HepG2 (cell line): ENCODE measurements around the gene BAIAP3. TPM values are rescaled to one million over a fixed set of nuclear protein-coding genes. Genes with fewer than 3 reads are reported as not detected.

Source experiments
- ARNTL ChIP-seq: sonication (generic); formaldehyde crosslinking; IDR thresholded peaks from 2 replicates; pipeline ENCODE4 v1.4.0; 2020; ENCODE audit warnings: mild to moderate bottlenecking, missing genetic modification reagents
- BCL6 ChIP-seq: IDR thresholded peaks from 2 replicates; pipeline ENCODE4 v1.6.1; 2016; ENCODE audit warnings: missing genetic modification reagents, missing compliant biosample characterization
- CCAR2 ChIP-seq: fragments of 200-400 bp; formaldehyde crosslinking; optimal IDR thresholded peaks from 2 replicates; pipeline ENCODE3; 2018; ENCODE audit warnings: low read depth, mild to moderate bottlenecking, low read length, moderate library complexity
- CENPX ChIP-seq: sonication (generic); formaldehyde crosslinking; IDR thresholded peaks from 2 replicates; pipeline ENCODE4 v1.9.0; 2021; ENCODE audit warnings: mild to moderate bottlenecking, missing genetic modification reagents, moderate library complexity
- E2F1 ChIP-seq: sonication (generic); formaldehyde crosslinking; IDR thresholded peaks from 2 replicates; pipeline ENCODE4 v1.5.0; 2020; ENCODE audit warnings: missing genetic modification reagents
- ERF ChIP-seq: IDR thresholded peaks from 2 replicates; pipeline ENCODE4 v1.6.1; 2018; ENCODE audit warnings: missing biosample characterization, missing genetic modification reagents
- HOXA9 ChIP-seq: sonication (generic); formaldehyde crosslinking; IDR thresholded peaks from 2 replicates; pipeline ENCODE4 v1.8.1; 2022; ENCODE audit warnings: missing genetic modification reagents, mild to moderate bottlenecking, moderate library complexity, borderline replicate concordance
- IRX3 ChIP-seq: sonication (generic); formaldehyde crosslinking; IDR thresholded peaks from 2 replicates; pipeline ENCODE4 v1.8.1; 2023; ENCODE audit warnings: mild to moderate bottlenecking, low read depth, missing genetic modification reagents, borderline replicate concordance
- MEIS2 ChIP-seq: sonication (generic); formaldehyde crosslinking; IDR thresholded peaks from 2 replicates; pipeline ENCODE4 v1.9.0; 2021; ENCODE audit warnings: mild to moderate bottlenecking, missing genetic modification reagents
- NRL ChIP-seq: sonication (generic); formaldehyde crosslinking; IDR thresholded peaks from 2 replicates; pipeline ENCODE4 v1.5.0; 2020; ENCODE audit warnings: missing genetic modification reagents, mild to moderate bottlenecking, moderate library complexity, borderline replicate concordance
- POLR2AphosphoS2 ChIP-seq: IDR thresholded peaks from 2 replicates; pipeline ENCODE4 v1.6.1; 2011; ENCODE audit warnings: low read depth, low read length, improper control_type of control experiment
- TBL1XR1 ChIP-seq: fragments of 150-350 bp; IDR thresholded peaks from 2 replicates; pipeline ENCODE4 v1.6.1; 2014; ENCODE audit warnings: borderline replicate concordance, low read length; ENCODE audit not compliant: partially characterized antibody
- THAP11 ChIP-seq: IDR thresholded peaks from 2 replicates; pipeline ENCODE4 v1.6.1; 2016; ENCODE audit warnings: missing biosample characterization, missing genetic modification reagents
- TOE1 ChIP-seq: sonication (generic); formaldehyde crosslinking; IDR thresholded peaks from 2 replicates; pipeline ENCODE4 v1.4.0; 2020; ENCODE audit warnings: mild to moderate bottlenecking, missing genetic modification reagents
- ZFYVE20 ChIP-seq: sonication (generic); formaldehyde crosslinking; IDR thresholded peaks from 2 replicates; pipeline ENCODE4 v1.8.0; 2023; ENCODE audit warnings: low read depth, mild to moderate bottlenecking, moderate library complexity, missing genetic modification reagents, borderline replicate concordance
- ZNF503 ChIP-seq: sonication (generic); formaldehyde crosslinking; IDR thresholded peaks from 2 replicates; pipeline ENCODE4 v1.4.0; 2020; ENCODE audit warnings: missing genetic modification reagents
- ZNF550 ChIP-seq: sonication (generic); formaldehyde crosslinking; IDR thresholded peaks from 2 replicates; pipeline ENCODE4 v1.4.0; 2020; ENCODE audit warnings: mild to moderate bottlenecking, missing genetic modification reagents, borderline replicate concordance
- ZZZ3 ChIP-seq: sonication (generic); formaldehyde crosslinking; IDR thresholded peaks from 2 replicates; pipeline ENCODE4 v1.4.0; 2020; ENCODE audit warnings: missing genetic modification reagents, mild to moderate bottlenecking, borderline replicate concordance
- polyA plus RNA-seq, 8 experiments: library from polyadenylated mRNA; depleted of rRNA in 3 of 8; stranded (reverse) in 7 of 8; unstranded in 1 of 8; fragments of >200 nt; fragmentation: Illumina TruSeq in 4 of 8; extraction: Trizol in 4 of 8; gene quantifications; 2 replicates each; pipeline versions ENCODE4 v1.2.1 to v1.2.3, GENCODE V29; 2011 to 2016; ENCODE audit warnings: low read depth in 4 of 8, missing spikeins in 1 of 8, mixed read lengths in 1 of 8; ENCODE audit not compliant: insufficient read depth in 1 of 8
- total RNA-seq, 5 experiments: library from RNA; depleted of rRNA; stranded (reverse); fragments of >200 nt; fragmentation: Illumina TruSeq; extraction: Trizol; gene quantifications; 2 replicates each; pipeline ENCODE4 v1.2.3, GENCODE V29; 2016; ENCODE audit warnings: low read depth in 1 of 5
- TF ChIP-seq, protein P1 (sequence below): sonication (generic); formaldehyde crosslinking; IDR thresholded peaks from 2 replicates; pipeline ENCODE4 v1.4.0; 2020; ENCODE audit warnings: missing genetic modification reagents, borderline replicate concordance
- TF ChIP-seq, protein P2 (sequence below): fragments of 450-650 bp; IDR thresholded peaks from 2 replicates; pipeline ENCODE4 v1.6.1; 2016

The BAIAP3 gene
- total and polyA plus RNA-seq, 2 of the 13 experiments (the other 11 are each of a cell fraction or from before 2014, with no cell fraction given), result 3.2 to 5.7 TPM

DNA sequence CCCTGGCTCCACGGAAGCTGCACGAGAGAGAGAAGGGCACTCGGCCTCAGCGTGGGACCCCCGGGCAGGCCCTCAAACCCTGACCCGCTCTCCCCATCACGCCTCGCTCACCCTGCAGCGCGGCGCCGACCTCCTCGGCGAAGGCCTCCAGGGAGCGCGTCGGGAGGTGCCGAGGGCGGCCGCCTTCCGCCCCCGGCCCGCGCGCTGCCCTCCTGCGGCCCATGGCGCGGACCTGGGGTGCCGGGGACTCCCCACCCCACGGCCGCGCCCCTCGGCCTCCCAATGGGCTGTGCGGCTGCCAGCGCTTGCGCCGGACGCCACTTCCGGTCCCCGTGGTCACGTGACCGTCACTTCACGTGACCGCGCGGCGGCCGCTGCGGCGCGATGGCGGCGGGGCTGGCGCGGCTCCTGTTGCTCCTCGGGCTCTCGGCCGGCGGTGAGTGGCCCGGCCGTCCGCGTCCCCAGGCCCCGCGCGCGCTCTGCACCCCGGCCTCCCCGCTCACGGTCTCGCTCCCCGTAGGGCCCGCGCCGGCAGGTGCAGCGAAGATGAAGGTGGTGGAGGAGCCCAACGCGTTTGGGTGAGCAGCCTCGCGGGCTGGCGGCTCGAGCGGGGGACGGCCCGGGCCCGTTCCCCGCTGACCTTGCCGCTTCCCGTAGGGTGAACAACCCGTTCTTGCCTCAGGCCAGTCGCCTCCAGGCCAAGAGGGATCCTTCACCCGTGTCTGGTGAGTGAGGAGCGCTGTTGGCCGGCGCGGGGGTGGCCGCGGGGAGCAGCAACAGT, 18.3 kb downstream of the BAIAP3 start, which contains the start of the genes GNPTG and TSR3 (continued):
- TF ChIP-seq, protein P1, sequence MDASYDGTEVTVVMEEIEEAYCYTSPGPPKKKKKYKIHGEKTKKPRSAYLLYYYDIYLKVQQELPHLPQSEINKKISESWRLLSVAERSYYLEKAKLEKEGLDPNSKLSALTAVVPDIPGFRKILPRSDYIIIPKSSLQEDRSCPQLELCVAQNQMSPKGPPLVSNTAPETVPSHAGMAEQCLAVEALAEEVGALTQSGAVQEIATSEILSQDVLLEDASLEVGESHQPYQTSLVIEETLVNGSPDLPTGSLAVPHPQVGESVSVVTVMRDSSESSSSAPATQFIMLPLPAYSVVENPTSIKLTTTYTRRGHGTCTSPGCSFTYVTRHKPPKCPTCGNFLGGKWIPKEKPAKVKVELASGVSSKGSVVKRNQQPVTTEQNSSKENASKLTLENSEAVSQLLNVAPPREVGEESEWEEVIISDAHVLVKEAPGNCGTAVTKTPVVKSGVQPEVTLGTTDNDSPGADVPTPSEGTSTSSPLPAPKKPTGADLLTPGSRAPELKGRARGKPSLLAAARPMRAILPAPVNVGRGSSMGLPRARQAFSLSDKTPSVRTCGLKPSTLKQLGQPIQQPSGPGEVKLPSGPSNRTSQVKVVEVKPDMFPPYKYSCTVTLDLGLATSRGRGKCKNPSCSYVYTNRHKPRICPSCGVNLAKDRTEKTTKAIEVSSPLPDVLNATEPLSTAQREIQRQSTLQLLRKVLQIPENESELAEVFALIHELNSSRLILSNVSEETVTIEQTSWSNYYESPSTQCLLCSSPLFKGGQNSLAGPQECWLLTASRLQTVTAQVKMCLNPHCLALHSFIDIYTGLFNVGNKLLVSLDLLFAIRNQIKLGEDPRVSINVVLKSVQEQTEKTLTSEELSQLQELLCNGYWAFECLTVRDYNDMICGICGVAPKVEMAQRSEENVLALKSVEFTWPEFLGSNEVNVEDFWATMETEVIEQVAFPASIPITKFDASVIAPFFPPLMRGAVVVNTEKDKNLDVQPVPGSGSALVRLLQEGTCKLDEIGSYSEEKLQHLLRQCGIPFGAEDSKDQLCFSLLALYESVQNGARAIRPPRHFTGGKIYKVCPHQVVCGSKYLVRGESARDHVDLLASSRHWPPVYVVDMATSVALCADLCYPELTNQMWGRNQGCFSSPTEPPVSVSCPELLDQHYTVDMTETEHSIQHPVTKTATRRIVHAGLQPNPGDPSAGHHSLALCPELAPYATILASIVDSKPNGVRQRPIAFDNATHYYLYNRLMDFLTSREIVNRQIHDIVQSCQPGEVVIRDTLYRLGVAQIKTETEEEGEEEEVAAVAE (CRISPR knock-in tag), result 0 out of 2 replicates have a peak, but pooled peaks have one; percentile 32
- TF ChIP-seq, protein P2, sequence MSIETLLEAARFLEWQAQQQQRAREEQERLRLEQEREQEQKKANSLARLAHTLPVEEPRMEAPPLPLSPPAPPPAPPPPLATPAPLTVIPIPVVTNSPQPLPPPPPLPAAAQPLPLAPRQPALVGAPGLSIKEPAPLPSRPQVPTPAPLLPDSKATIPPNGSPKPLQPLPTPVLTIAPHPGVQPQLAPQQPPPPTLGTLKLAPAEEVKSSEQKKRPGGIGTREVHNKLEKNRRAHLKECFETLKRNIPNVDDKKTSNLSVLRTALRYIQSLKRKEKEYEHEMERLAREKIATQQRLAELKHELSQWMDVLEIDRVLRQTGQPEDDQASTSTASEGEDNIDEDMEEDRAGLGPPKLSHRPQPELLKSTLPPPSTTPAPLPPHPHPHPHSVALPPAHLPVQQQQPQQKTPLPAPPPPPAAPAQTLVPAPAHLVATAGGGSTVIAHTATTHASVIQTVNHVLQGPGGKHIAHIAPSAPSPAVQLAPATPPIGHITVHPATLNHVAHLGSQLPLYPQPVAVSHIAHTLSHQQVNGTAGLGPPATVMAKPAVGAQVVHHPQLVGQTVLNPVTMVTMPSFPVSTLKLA, result 0 out of 2 replicates have a peak, but pooled peaks have one; percentile 16
- no peak for TF ChIP-seq CCAR2
- no peak for TF ChIP-seq ZFYVE20
- peak; percentile 79 for TF ChIP-seq ERF (CRISPR knock-in tag)
- TF ChIP-seq TBL1XR1, result peak; percentile 76
- TF ChIP-seq NRL (CRISPR knock-in tag), result no peak
- peak; percentile 87 for TF ChIP-seq MEIS2 (CRISPR knock-in tag)
- no peak for TF ChIP-seq CENPX (CRISPR knock-in tag)
- TF ChIP-seq BCL6 (CRISPR knock-in tag), result 0 out of 2 replicates have a peak, but pooled peaks have one; percentile 21
- TF ChIP-seq HOXA9 (CRISPR knock-in tag), result 0 out of 2 replicates have a peak, but pooled peaks have one; percentile 29
- no peak for TF ChIP-seq POLR2AphosphoS2
- 0 out of 2 replicates have a peak, but pooled peaks have one; percentile 60 for TF ChIP-seq ARNTL (CRISPR knock-in tag)
- TF ChIP-seq E2F1 (CRISPR knock-in tag), result no peak
- peak; percentile 71; the same call in 1 of the 2 replicates for TF ChIP-seq ZNF503
- peak; percentile 93 for TF ChIP-seq THAP11
- no peak for TF ChIP-seq ZNF550
- TF ChIP-seq ZZZ3 (CRISPR knock-in tag), result peak; percentile 52; the same call in 1 of the 2 replicates
- peak; percentile 92 for TF ChIP-seq IRX3 (CRISPR knock-in tag)
- TF ChIP-seq TOE1 (CRISPR knock-in tag), result no peak
